ENCODE measurements around the gene GNL1. TPM values are rescaled to one million over a fixed set of nuclear protein-coding genes. Genes with fewer than 3 reads are reported as not detected.
A peak's percentile ranks its signal among the peaks of the same experiment; 100 is the strongest.

Gene GNL1
- total RNA-seq (2021; fragmentation: NEBNext Ultra II Directional; extraction: Animal tissue kit (Norgen Biotek cat#: 25700)): 10 to 100 TPM; 56.9 to 65.6 (median 61.9) TPM
- long read RNA-seq, full-length matches to known transcripts: 51 of 72 reads
- long read RNA-seq, partial matches to known transcripts: 15 of 72 reads
- long read RNA-seq, other reads (novel, unspliced or antisense): 6 of 72 reads

- Mint-ChIP-seq H3K27me3 (ENCODE audit: insufficient read depth) (peaks cover 5% of the 10 kb centered on the region), H3K27ac (peak within 1 kb of the TSS; percentile 100), H3K36me3 (ENCODE audit: low read depth) (peaks cover 23% of the 10 kb centered on the region), H3K4me1 (ENCODE audit: low read depth) (peaks cover 39% of the 10 kb centered on the region), H3K9me3 (no peaks in the 10 kb centered on the region), H3K4me3 (peak within 1 kb of the TSS; percentile 93)
- peak; percentile 89 for DNase-seq
- peak; percentile 34 for TF ChIP-seq CTCF (IDR thresholded peaks at IDR 0.05)
These were observed at the start of gene GNL1 for GRCh38 chr6:30556066-30556905. Gene GNL1, minus strand, starts transcription at chr6:30556489. Its CDS starts 286 bp downstream, at chr6:30556203.

- peaks cover 5% of the 10 kb centered on the region for H3K4me1 Mint-ChIP-seq (ENCODE audit: low read depth)
- no peak for TF ChIP-seq CTCF (IDR thresholded peaks at IDR 0.05)
- H3K4me3 Mint-ChIP-seq: no peak overlapping the region
- H3K9me3 Mint-ChIP-seq: no peaks in the 10 kb centered on the region
- no peaks in the 10 kb centered on the region; the same call in none of the 2 replicates for H3K27me3 Mint-ChIP-seq (ENCODE audit: insufficient read depth)
- peaks cover 59% of the 10 kb centered on the region for H3K36me3 Mint-ChIP-seq (ENCODE audit: low read depth)
- H3K27ac Mint-ChIP-seq: no peak overlapping the region
- DNase-seq: no peak
These were observed 47.7 kb upstream of the GNL1 start for GRCh38 chr6:30603961-30604360.

- H3K9me3 Mint-ChIP-seq: no peaks in the 10 kb centered on the region
- peaks cover 6% of the 10 kb centered on the region for H3K27me3 Mint-ChIP-seq (ENCODE audit: insufficient read depth)
- H3K36me3 Mint-ChIP-seq (ENCODE audit: low read depth): peaks cover 44% of the 10 kb centered on the region
- H3K4me1 Mint-ChIP-seq (ENCODE audit: low read depth): no peaks in the 10 kb centered on the region
- no peak overlapping the region for H3K4me3 Mint-ChIP-seq
- H3K27ac Mint-ChIP-seq: no peak overlapping the region
- DNase-seq: no peak
- no peak for TF ChIP-seq CTCF (IDR thresholded peaks at IDR 0.05)
These were observed 45.7 kb upstream of the GNL1 start for GRCh38 chr6:30601815-30602641.

GRCh38 chr6:30601436-30601814 lies 45.1 kb upstream of the GNL1 start:
- Mint-ChIP-seq H3K4me3 (no peak overlapping the region), H3K9me3 (no peaks in the 10 kb centered on the region), H3K27me3 (ENCODE audit: insufficient read depth) (peaks cover 9% of the 10 kb centered on the region), H3K4me1 (ENCODE audit: low read depth) (no peaks in the 10 kb centered on the region), H3K36me3 (ENCODE audit: low read depth) (peaks cover 39% of the 10 kb centered on the region), H3K27ac (no peak overlapping the region)
- DNase-seq: no peak
- TF ChIP-seq CTCF (IDR thresholded peaks at IDR 0.05): no peak

- no peak for DNase-seq
- peak overlapping the region; percentile 46; the same call in 1 of the 2 replicates for H3K27ac Mint-ChIP-seq
- no peak overlapping the region; the same call in 1 of the 2 replicates for H3K4me3 Mint-ChIP-seq
- peaks cover 12% of the 10 kb centered on the region for H3K27me3 Mint-ChIP-seq (ENCODE audit: insufficient read depth)
- no peaks in the 10 kb centered on the region for H3K9me3 Mint-ChIP-seq
- H3K36me3 Mint-ChIP-seq (ENCODE audit: low read depth): peaks cover 34% of the 10 kb centered on the region
- TF ChIP-seq CTCF (IDR thresholded peaks at IDR 0.05): no peak
- no peaks in the 10 kb centered on the region for H3K4me1 Mint-ChIP-seq (ENCODE audit: low read depth)
These were observed 44.2 kb upstream of the GNL1 start for GRCh38 chr6:30600451-30600961.
